HG02943 (cell line): ENCODE data around the gene SRSF8.

Source experiments
- ATAC-seq: cut with Tn5 transposase; IDR thresholded peaks from one replicate; pipeline ENCODE4 v1.9.1; 2021; ENCODE audit warnings: mild to moderate bottlenecking, low read depth, moderate library complexity; ENCODE audit not compliant: unreplicated experiment

Gene SRSF8

GRCh38 chr11:95067039-95067840 is 521 bp downstream of the SRSF8 start:
- peak; percentile 57 for ATAC-seq

GRCh38 chr11:95067841-95068219 is 1.1 kb downstream of the SRSF8 start:
- no peak for ATAC-seq

- ATAC-seq, result peak; percentile 67
These were observed 1.8 kb downstream of the SRSF8 start for GRCh38 chr11:95068549-95068948.

- ATAC-seq, result no peak
These were observed 3.8 kb downstream of the SRSF8 start for GRCh38 chr11:95070471-95070870.

- ATAC-seq, result no peak
These were observed 6.2 kb downstream of the SRSF8 start for GRCh38 chr11:95072948-95073347.

- no peak for ATAC-seq
These were observed 8.3 kb downstream of the SRSF8 start for GRCh38 chr11:95074792-95075563.

- no peak for ATAC-seq
These were observed 9.7 kb downstream of the SRSF8 start for GRCh38 chr11:95076416-95076815.

GRCh38 chr11:95076981-95077380 is 10.3 kb downstream of the SRSF8 start:
- ATAC-seq, result no peak

- ATAC-seq, result no peak
These were observed 11.8 kb downstream of the SRSF8 start for GRCh38 chr11:95078526-95078925.

- no peak for ATAC-seq
These were observed 14.3 kb downstream of the SRSF8 start for GRCh38 chr11:95081010-95081409.

GRCh38 chr11:95081412-95081811 is 14.7 kb downstream of the SRSF8 start:
- no peak for ATAC-seq

- ATAC-seq, result no peak
These were observed 15.9 kb downstream of the SRSF8 start for GRCh38 chr11:95082576-95083001.

GRCh38 chr11:95084509-95084908 is 17.8 kb downstream of the SRSF8 start:
- no peak for ATAC-seq

- no peak for ATAC-seq
These were observed 18.5 kb downstream of the SRSF8 start for GRCh38 chr11:95085117-95085816.

GRCh38 chr11:95086151-95086550 is 19.4 kb downstream of the SRSF8 start:
- no peak for ATAC-seq

GRCh38 chr11:95086836-95087570 is 20.3 kb downstream of the SRSF8 start:
- no peak for ATAC-seq

GRCh38 chr11:95088946-95089619 is 22.4 kb downstream of the SRSF8 start:
- peak; percentile 50 for ATAC-seq

- ATAC-seq, result peak; percentile 77
These were observed 23.2 kb downstream of the SRSF8 start, which contains the start of gene ENDOD1 for GRCh38 chr11:95089620-95090542. ENDOD1 (plus strand) TSS chr11:95089846; CDS start chr11:95089928, 82 bp downstream.
